ENCODE data around the gene RAB4A. TPM values are rescaled to one million over a fixed set of nuclear protein-coding genes. Genes with fewer than 3 reads are reported as not detected.

Gene RAB4A
- total and polyA plus RNA-seq, 4 donors, result 20.2 to 54.4 (median 26.5) TPM

GRCh38 chr1:229297746-229298145 is 26.8 kb downstream of the RAB4A start:
- Histone ChIP-seq H3K27me3 (ENCODE audit: control insufficient read depth in 3 of 3, insufficient read depth in 3 of 3, low read length in 2 of 3) (no peaks in the 10 kb centered on the region), H3K9me3 (ENCODE audit: control insufficient read depth in 4 of 4, insufficient read depth in 3 of 4, low read length in 3 of 4) (no peaks in the 10 kb centered on the region), H3K27ac (ENCODE audit: low read depth in 1 of 2, low read length in 1 of 2) (no peak overlapping the region), H3K4me3 (no peak overlapping the region), H3K4me1 (ENCODE audit: control insufficient read depth in 5 of 5, insufficient read depth in 5 of 5, low read length in 5 of 5) (peaks cover 0 to 5% (median 0%) of the 10 kb centered on the region in 5 donors), H3K9ac (ENCODE audit: insufficient read depth in 1 of 2, low read length in 2 of 2) (no peak overlapping the region), H3K36me3 (ENCODE audit: control insufficient read depth in 4 of 4, insufficient read depth in 4 of 4, low read length in 4 of 4) (peaks cover 14 to 28% (median 17%) of the 10 kb centered on the region in 4 donors)
- no peak for TF ChIP-seq CTCF (IDR thresholded peaks at IDR 0.05; ENCODE audit: control extremely low read depth, extremely low read depth)
- 98 to 99% methylated on average over 1 of the region's 1 CpG for WGBS, 2 donors
- DNase-seq, result no peak
- no peak for ATAC-seq (ENCODE audit: insufficient read depth, low FRiP score)

- Histone ChIP-seq H3K9me3 (ENCODE audit: control insufficient read depth in 4 of 4, insufficient read depth in 3 of 4, low read length in 3 of 4) (no peaks in the 10 kb centered on the region), H3K4me1 (ENCODE audit: control insufficient read depth in 5 of 5, insufficient read depth in 5 of 5, low read length in 5 of 5) (peaks cover 0 to 5% (median 0%) of the 10 kb centered on the region in 5 donors), H3K9ac (ENCODE audit: insufficient read depth in 1 of 2, low read length in 2 of 2) (no peak overlapping the region), H3K27me3 (ENCODE audit: control insufficient read depth in 3 of 3, insufficient read depth in 3 of 3, low read length in 2 of 3) (no peaks in the 10 kb centered on the region), H3K27ac (ENCODE audit: low read depth in 1 of 2, low read length in 1 of 2) (no peak overlapping the region), H3K36me3 (ENCODE audit: control insufficient read depth in 4 of 4, insufficient read depth in 4 of 4, low read length in 4 of 4) (peaks cover 16 to 28% (median 22%) of the 10 kb centered on the region in 4 donors), H3K4me3 (no peak overlapping the region)
- no peak for TF ChIP-seq CTCF (IDR thresholded peaks at IDR 0.05; ENCODE audit: control extremely low read depth, extremely low read depth)
- DNase-seq, result no peak
- no peak for ATAC-seq (ENCODE audit: insufficient read depth, low FRiP score)
These were observed 27.5 kb downstream of the RAB4A start for GRCh38 chr1:229298420-229298819.

- no peak overlapping the region for H3K4me3 ChIP-seq
- H3K9me3 ChIP-seq (ENCODE audit: control insufficient read depth in 4 of 4, insufficient read depth in 3 of 4, low read length in 3 of 4), result no peaks in the 10 kb centered on the region
- peaks cover 18 to 30% (median 25%) of the 10 kb centered on the region in 4 donors for H3K36me3 ChIP-seq (ENCODE audit: control insufficient read depth in 4 of 4, insufficient read depth in 4 of 4, low read length in 4 of 4)
- ATAC-seq (ENCODE audit: insufficient read depth, low FRiP score) (no peak), DNase-seq (no peak)
- no peak overlapping the region for H3K27ac ChIP-seq (ENCODE audit: low read depth in 1 of 2, low read length in 1 of 2)
- no peak for TF ChIP-seq CTCF (IDR thresholded peaks at IDR 0.05; ENCODE audit: control extremely low read depth, extremely low read depth)
- 88 to 90% methylated on average over 5 of the region's 5 CpGs for WGBS, 2 donors
- H3K4me1 ChIP-seq (ENCODE audit: control insufficient read depth in 5 of 5, insufficient read depth in 5 of 5, low read length in 5 of 5), result peaks cover 0 to 5% (median 0%) of the 10 kb centered on the region in 5 donors
- H3K9ac ChIP-seq (ENCODE audit: insufficient read depth in 1 of 2, low read length in 2 of 2), result no peak overlapping the region
- no peaks in the 10 kb centered on the region for H3K27me3 ChIP-seq (ENCODE audit: control insufficient read depth in 3 of 3, insufficient read depth in 3 of 3, low read length in 2 of 3)
These were observed 28.1 kb downstream of the RAB4A start for GRCh38 chr1:229298887-229299503.

Measured in lung (tissue), 12 donors.